ENCODE data around the gene TMEM108.

TMEM108 gene

GRCh38 chr3:133069556-133070286, 31.5 kb downstream of the TMEM108 start:
- Mint-ChIP-seq H3K4me3 (no peak overlapping the region), H3K9me3 (no peaks in the 10 kb centered on the region), H3K36me3 (ENCODE audit: low read depth) (no peaks in the 10 kb centered on the region), H3K27ac (no peak overlapping the region), H3K4me1 (ENCODE audit: low read depth) (no peaks in the 10 kb centered on the region), H3K27me3 (no peaks in the 10 kb centered on the region)
- intact Hi-C loops (cut with micrococcal nuclease): no loop called here

GRCh38 chr3:133074977-133075376, 36.8 kb downstream of the TMEM108 start:
- H3K27me3 Mint-ChIP-seq: no peaks in the 10 kb centered on the region
- no peak overlapping the region for H3K4me3 Mint-ChIP-seq
- no peaks in the 10 kb centered on the region for H3K4me1 Mint-ChIP-seq (ENCODE audit: low read depth)
- no peaks in the 10 kb centered on the region for H3K9me3 Mint-ChIP-seq
- intact Hi-C loops (cut with micrococcal nuclease): no loop called here
- H3K27ac Mint-ChIP-seq: no peak overlapping the region
- H3K36me3 Mint-ChIP-seq (ENCODE audit: low read depth): no peaks in the 10 kb centered on the region

- Mint-ChIP-seq H3K4me3 (no peak overlapping the region), H3K4me1 (ENCODE audit: low read depth) (no peaks in the 10 kb centered on the region), H3K27me3 (no peaks in the 10 kb centered on the region), H3K27ac (no peak overlapping the region), H3K9me3 (no peaks in the 10 kb centered on the region), H3K36me3 (ENCODE audit: low read depth) (no peaks in the 10 kb centered on the region)
- intact Hi-C loops (cut with micrococcal nuclease): no loop called here
Observed at GRCh38 chr3:133077688-133078087, 39.5 kb downstream of the TMEM108 start.

DNA sequence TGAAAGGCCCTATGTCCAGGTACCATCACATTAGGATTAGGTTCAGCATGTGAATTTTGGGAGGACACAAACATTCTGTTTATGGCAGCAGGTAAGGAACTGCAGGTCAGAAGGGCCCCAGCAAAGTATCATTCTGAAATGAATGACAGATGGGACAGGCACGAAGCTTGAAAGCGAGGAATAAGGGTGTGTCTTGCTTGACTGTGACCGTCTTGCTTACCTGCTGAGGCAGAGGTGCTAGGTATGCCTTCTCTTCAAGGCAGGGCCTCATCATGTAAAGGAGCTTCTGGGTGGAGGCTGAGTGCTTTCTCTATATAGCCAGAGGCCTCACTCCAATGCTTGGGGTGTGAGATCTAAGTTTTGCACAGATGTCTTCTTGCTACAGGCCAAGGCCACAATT, 41.4 kb downstream of the TMEM108 start:
- H3K27ac Mint-ChIP-seq: no peak overlapping the region
- intact Hi-C loops (cut with micrococcal nuclease): no loop called here
- H3K27me3 Mint-ChIP-seq: no peaks in the 10 kb centered on the region
- H3K4me3 Mint-ChIP-seq: no peak overlapping the region
- no peaks in the 10 kb centered on the region for H3K9me3 Mint-ChIP-seq
- no peaks in the 10 kb centered on the region for H3K36me3 Mint-ChIP-seq (ENCODE audit: low read depth)
- no peaks in the 10 kb centered on the region for H3K4me1 Mint-ChIP-seq (ENCODE audit: low read depth)

DNA sequence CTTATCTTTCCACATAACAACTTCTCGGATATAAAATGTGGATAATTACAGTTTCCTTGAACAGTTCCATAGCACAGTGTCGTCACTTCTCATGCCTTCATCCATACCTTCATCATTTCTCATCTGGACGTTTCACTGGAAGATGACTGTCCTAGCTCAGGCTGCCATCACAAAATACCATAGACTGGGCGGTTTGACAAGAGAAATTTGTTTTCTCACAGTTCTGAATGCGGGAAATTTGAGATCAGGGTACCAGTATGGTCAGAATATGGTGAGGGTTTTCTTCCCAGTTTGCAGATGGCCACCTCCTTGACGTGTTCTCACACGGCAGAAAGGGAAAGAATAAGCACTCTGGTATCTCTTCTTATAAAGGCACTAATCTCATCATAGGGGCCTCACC, 42.8 kb downstream of the TMEM108 start:
- intact Hi-C loops (cut with micrococcal nuclease): no loop called here
- Mint-ChIP-seq H3K36me3 (ENCODE audit: low read depth) (no peaks in the 10 kb centered on the region), H3K9me3 (no peaks in the 10 kb centered on the region), H3K27ac (no peak overlapping the region), H3K4me1 (ENCODE audit: low read depth) (no peaks in the 10 kb centered on the region), H3K27me3 (no peaks in the 10 kb centered on the region), H3K4me3 (no peak overlapping the region)

DNA sequence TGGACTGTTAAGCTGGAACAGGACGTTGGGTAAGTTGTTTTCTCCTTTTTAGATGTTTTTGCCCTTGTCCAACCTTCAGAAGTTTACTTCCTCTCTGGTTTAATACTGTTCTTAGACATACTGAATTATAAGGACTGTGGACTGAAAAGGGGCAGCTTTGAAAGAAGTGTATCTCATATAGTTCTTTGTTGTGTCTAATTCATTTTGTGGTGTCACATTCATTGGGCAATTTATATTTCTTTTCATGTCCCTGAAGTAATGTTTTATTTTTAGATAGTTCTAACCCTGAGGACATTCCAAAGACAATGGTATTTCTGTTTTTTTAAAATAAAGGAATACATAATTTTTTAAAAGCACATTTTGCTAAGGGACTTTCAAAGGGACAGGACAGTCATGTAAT, 45.2 kb downstream of the TMEM108 start:
- Mint-ChIP-seq H3K27ac (no peak overlapping the region), H3K4me3 (no peak overlapping the region), H3K9me3 (no peaks in the 10 kb centered on the region), H3K27me3 (no peaks in the 10 kb centered on the region), H3K36me3 (ENCODE audit: low read depth) (no peaks in the 10 kb centered on the region), H3K4me1 (ENCODE audit: low read depth) (no peaks in the 10 kb centered on the region)
- intact Hi-C loops (cut with micrococcal nuclease): no loop called here

GRCh38 chr3:133089906-133090485, 51.8 kb downstream of the TMEM108 start:
- Mint-ChIP-seq H3K4me3 (no peak overlapping the region), H3K27ac (no peak overlapping the region), H3K4me1 (ENCODE audit: low read depth) (no peaks in the 10 kb centered on the region), H3K9me3 (no peaks in the 10 kb centered on the region), H3K36me3 (ENCODE audit: low read depth) (no peaks in the 10 kb centered on the region), H3K27me3 (peaks cover 2% of the 10 kb centered on the region)
- intact Hi-C loops (cut with micrococcal nuclease): no loop called here

GRCh38 chr3:133092681-133093080, 54.5 kb downstream of the TMEM108 start:
- H3K36me3 Mint-ChIP-seq (ENCODE audit: low read depth): no peaks in the 10 kb centered on the region
- H3K4me1 Mint-ChIP-seq (ENCODE audit: low read depth): no peaks in the 10 kb centered on the region
- no peak overlapping the region for H3K27ac Mint-ChIP-seq
- peaks cover 1% of the 10 kb centered on the region for H3K9me3 Mint-ChIP-seq
- no peak overlapping the region for H3K4me3 Mint-ChIP-seq
- intact Hi-C loops (cut with micrococcal nuclease): no loop called here
- peaks cover 2% of the 10 kb centered on the region for H3K27me3 Mint-ChIP-seq

DNA sequence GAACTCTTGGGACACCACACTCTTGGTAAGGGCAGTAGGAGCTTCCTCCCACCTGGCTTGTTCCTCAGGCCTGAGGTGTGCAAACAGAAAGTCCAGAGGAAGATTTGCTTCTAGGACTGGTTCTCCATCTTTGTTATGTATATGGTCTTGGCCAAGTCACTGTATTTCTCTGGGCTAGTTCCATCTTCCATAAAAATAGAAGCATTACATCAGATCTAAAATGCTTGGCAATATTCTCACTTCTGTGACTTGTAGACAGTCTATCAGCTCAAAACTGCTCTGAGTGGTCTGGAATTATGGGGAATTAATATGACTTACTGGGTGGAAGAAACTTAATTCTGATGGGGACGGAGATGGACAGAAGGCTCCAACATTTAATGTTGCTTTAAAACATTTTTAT, 55.2 kb downstream of the TMEM108 start:
- peaks cover 2% of the 10 kb centered on the region for H3K27me3 Mint-ChIP-seq
- intact Hi-C loops (cut with micrococcal nuclease): no loop called here
- no peak overlapping the region for H3K27ac Mint-ChIP-seq
- H3K36me3 Mint-ChIP-seq (ENCODE audit: low read depth): no peaks in the 10 kb centered on the region
- H3K4me1 Mint-ChIP-seq (ENCODE audit: low read depth): no peaks in the 10 kb centered on the region
- H3K9me3 Mint-ChIP-seq: peaks cover 8% of the 10 kb centered on the region
- H3K4me3 Mint-ChIP-seq: no peak overlapping the region

DNA sequence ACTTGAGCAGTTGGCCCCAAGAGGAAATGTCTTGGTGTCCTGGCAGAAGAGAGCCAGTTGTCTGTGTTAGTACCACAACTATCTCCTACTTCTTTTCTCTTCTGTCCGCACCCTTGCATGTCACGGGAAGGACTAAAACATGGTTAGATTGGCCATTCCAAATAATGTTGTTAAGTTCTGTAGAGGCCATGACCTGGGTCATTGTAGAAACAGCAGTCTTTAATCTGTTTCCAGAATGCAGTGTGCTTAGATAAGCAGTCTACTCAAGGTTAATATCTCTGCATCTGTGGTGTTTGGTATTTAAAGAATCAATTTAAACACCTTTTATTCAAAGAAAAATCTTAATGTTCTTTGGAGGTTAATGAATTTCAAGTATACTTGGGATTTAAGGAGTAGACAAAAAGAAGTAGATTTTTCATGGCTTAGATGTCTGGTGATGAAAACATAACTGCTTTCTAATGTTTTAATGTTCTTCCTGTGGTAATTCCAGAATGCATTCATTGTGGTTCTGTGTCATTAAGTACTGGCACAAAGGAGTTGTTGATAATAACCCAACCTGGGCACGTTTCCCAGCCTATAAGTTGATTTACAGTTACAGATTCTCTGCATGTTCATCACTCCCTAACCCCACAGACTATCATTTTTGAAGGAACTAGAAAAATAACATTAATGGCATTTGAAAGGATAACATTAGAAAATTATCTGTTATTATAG, 58.9 kb downstream of the TMEM108 start:
- Mint-ChIP-seq H3K27ac (no peak overlapping the region), H3K9me3 (peaks cover 24% of the 10 kb centered on the region), H3K4me1 (ENCODE audit: low read depth) (no peaks in the 10 kb centered on the region), H3K27me3 (peaks cover 2% of the 10 kb centered on the region), H3K36me3 (ENCODE audit: low read depth) (no peaks in the 10 kb centered on the region), H3K4me3 (no peak overlapping the region)
- intact Hi-C loops (cut with micrococcal nuclease): no loop called here

- intact Hi-C loops (cut with micrococcal nuclease): no loop called here
- H3K27me3 Mint-ChIP-seq: no peaks in the 10 kb centered on the region
Observed at GRCh38 chr3:133103706-133104105, 65.5 kb downstream of the TMEM108 start.

GRCh38 chr3:133106169-133106568, 68.0 kb downstream of the TMEM108 start:
- Mint-ChIP-seq H3K36me3 (ENCODE audit: low read depth) (no peaks in the 10 kb centered on the region), H3K27me3 (peaks cover 3% of the 10 kb centered on the region), H3K4me1 (ENCODE audit: low read depth) (no peaks in the 10 kb centered on the region), H3K4me3 (no peak overlapping the region), H3K9me3 (no peaks in the 10 kb centered on the region), H3K27ac (no peak overlapping the region)
- intact Hi-C loops (cut with micrococcal nuclease): no loop called here

More at GRCh38 chr3:133103706-133104105, 65.5 kb downstream of the TMEM108 start:
- H3K36me3 Mint-ChIP-seq (ENCODE audit: low read depth): no peaks in the 10 kb centered on the region
- H3K9me3 Mint-ChIP-seq: peaks cover 13% of the 10 kb centered on the region
- no peak overlapping the region for H3K4me3 Mint-ChIP-seq
- no peak overlapping the region for H3K27ac Mint-ChIP-seq
- no peaks in the 10 kb centered on the region for H3K4me1 Mint-ChIP-seq (ENCODE audit: low read depth)

- intact Hi-C loops (cut with micrococcal nuclease): no loop called here
- no peaks in the 10 kb centered on the region for H3K36me3 Mint-ChIP-seq (ENCODE audit: low read depth)
- peaks cover 3% of the 10 kb centered on the region for H3K27me3 Mint-ChIP-seq
- no peaks in the 10 kb centered on the region for H3K9me3 Mint-ChIP-seq
- H3K4me1 Mint-ChIP-seq (ENCODE audit: low read depth): peaks cover 5% of the 10 kb centered on the region
- no peak overlapping the region for H3K4me3 Mint-ChIP-seq
- H3K27ac Mint-ChIP-seq: no peak overlapping the region
Observed at GRCh38 chr3:133112666-133113065, 74.5 kb downstream of the TMEM108 start.

DNA sequence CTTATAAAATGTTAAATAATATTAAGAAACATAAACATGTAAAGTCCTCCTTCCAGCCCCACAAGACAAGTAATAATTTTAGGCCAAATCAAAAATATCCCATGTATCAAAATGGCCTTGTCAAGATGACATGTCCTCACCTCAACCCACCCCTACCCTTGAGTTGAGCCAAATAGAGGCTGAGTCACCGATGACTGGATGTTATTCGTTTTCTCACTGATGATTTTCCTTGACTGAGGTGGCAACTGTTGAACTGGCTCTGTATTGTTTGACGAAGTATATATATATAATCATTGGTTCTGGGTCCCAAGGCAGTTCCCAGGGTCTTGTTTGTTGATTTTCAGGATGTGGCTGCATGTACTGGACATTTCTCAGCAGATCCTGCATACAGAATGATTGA, 75.3 kb downstream of the TMEM108 start:
- H3K4me3 Mint-ChIP-seq: no peak overlapping the region
- H3K36me3 Mint-ChIP-seq (ENCODE audit: low read depth): no peaks in the 10 kb centered on the region
- H3K9me3 Mint-ChIP-seq: no peaks in the 10 kb centered on the region
- H3K27me3 Mint-ChIP-seq: peaks cover 3% of the 10 kb centered on the region
- H3K4me1 Mint-ChIP-seq (ENCODE audit: low read depth): peaks cover 5% of the 10 kb centered on the region
- intact Hi-C loops (cut with micrococcal nuclease): no loop called here
- H3K27ac Mint-ChIP-seq: no peak overlapping the region
